HEK293 (cell line): ENCODE data around the gene ITFG2.
A peak's percentile ranks its signal among the peaks of the same experiment; 100 is the strongest.

Experiments
- BCL11B ChIP-seq: fragments of 450-650 bp; formaldehyde crosslinking; IDR thresholded peaks from 2 replicates; pipeline ENCODE4 v1.5.1; 2016; ENCODE audit warnings: low read depth, missing biosample characterization, missing genetic modification characterization
- IKZF3 ChIP-seq: fragments of 450-650 bp; IDR thresholded peaks from 2 replicates; pipeline ENCODE4 v1.5.0; 2018; ENCODE audit warnings: missing biosample characterization, mild to moderate bottlenecking, missing genetic modification characterization, moderate library complexity
- PBX3 ChIP-seq: sonication (generic); formaldehyde crosslinking; IDR thresholded peaks from 2 replicates; pipeline ENCODE4 v1.8.1; 2022; ENCODE audit warnings: mild to moderate bottlenecking, moderate library complexity, missing genetic modification reagents
- SP3 ChIP-seq: fragments of 450-650 bp; formaldehyde crosslinking; IDR thresholded peaks from 2 replicates; pipeline ENCODE4 v1.5.1; 2016; ENCODE audit warnings: missing biosample characterization, missing genetic modification characterization
- ZNF10 ChIP-seq: fragments of 450-650 bp; formaldehyde crosslinking; IDR thresholded peaks from 2 replicates; pipeline ENCODE4 v1.5.1; 2017; ENCODE audit warnings: missing biosample characterization, missing genetic modification characterization
- ZNF157 ChIP-seq: fragments of 450-650 bp; formaldehyde crosslinking; IDR thresholded peaks from 2 replicates; pipeline ENCODE4 v1.5.1; 2016; ENCODE audit warnings: missing biosample characterization, missing genetic modification characterization
- ZNF16 ChIP-seq: fragments of 450-650 bp; formaldehyde crosslinking; IDR thresholded peaks from 2 replicates; pipeline ENCODE4 v1.5.1; 2016; ENCODE audit warnings: low read depth, missing biosample characterization, missing genetic modification characterization
- ZNF175 ChIP-seq: fragments of 450-650 bp; formaldehyde crosslinking; IDR thresholded peaks from 2 replicates; pipeline ENCODE4 v1.5.1; 2016; ENCODE audit warnings: missing biosample characterization, missing genetic modification characterization
- ZNF202 ChIP-seq: fragments of 450-650 bp; formaldehyde crosslinking; IDR thresholded peaks from 2 replicates; pipeline ENCODE4 v1.5.1; 2016; ENCODE audit warnings: missing biosample characterization, missing genetic modification characterization, borderline replicate concordance
- ZNF248 ChIP-seq: fragments of 450-650 bp; formaldehyde crosslinking; IDR thresholded peaks from 2 replicates; pipeline ENCODE4 v1.5.1; 2017; ENCODE audit warnings: missing biosample characterization, missing genetic modification characterization
- ZNF302 ChIP-seq: fragments of 450-650 bp; formaldehyde crosslinking; IDR thresholded peaks from 2 replicates; pipeline ENCODE4 v1.5.1; 2016; ENCODE audit warnings: missing biosample characterization, missing genetic modification characterization, low read depth
- ZNF311 ChIP-seq: fragments of 450-650 bp; formaldehyde crosslinking; IDR thresholded peaks from 2 replicates; pipeline ENCODE4 v1.5.1; 2017; ENCODE audit warnings: missing biosample characterization, missing genetic modification characterization, borderline replicate concordance
- ZNF423 ChIP-seq: fragments of 450-650 bp; formaldehyde crosslinking; IDR thresholded peaks from 2 replicates; pipeline ENCODE4 v1.5.1; 2016; ENCODE audit warnings: missing biosample characterization, missing genetic modification characterization
- ZNF530 ChIP-seq: fragments of 450-650 bp; formaldehyde crosslinking; IDR thresholded peaks from 2 replicates; pipeline ENCODE4 v1.5.1; 2016; ENCODE audit warnings: low read depth, missing biosample characterization, missing genetic modification characterization
- ZNF558 ChIP-seq: fragments of 450-650 bp; formaldehyde crosslinking; IDR thresholded peaks from 2 replicates; pipeline ENCODE4 v1.5.1; 2016; ENCODE audit warnings: missing biosample characterization, missing genetic modification characterization
- ZNF623 ChIP-seq: fragments of 450-650 bp; formaldehyde crosslinking; IDR thresholded peaks from 2 replicates; pipeline ENCODE4 v1.5.1; 2016; ENCODE audit warnings: missing biosample characterization, missing genetic modification characterization
- ZNF624 ChIP-seq: fragments of 450-650 bp; formaldehyde crosslinking; IDR thresholded peaks from 2 replicates; pipeline ENCODE4 v1.5.1; 2017; ENCODE audit warnings: missing biosample characterization, missing genetic modification characterization
- ZNF639 ChIP-seq: fragments of 450-650 bp; formaldehyde crosslinking; IDR thresholded peaks from 2 replicates; pipeline ENCODE4 v1.5.1; 2016; ENCODE audit warnings: missing biosample characterization, missing genetic modification characterization
- ZNF654 ChIP-seq: fragments of 450-650 bp; formaldehyde crosslinking; IDR thresholded peaks from 2 replicates; pipeline ENCODE4 v1.5.1; 2016; ENCODE audit warnings: low read depth, missing biosample characterization, missing genetic modification characterization
- ZNF670 ChIP-seq: fragments of 450-650 bp; formaldehyde crosslinking; IDR thresholded peaks from 2 replicates; pipeline ENCODE4 v1.5.1; 2016; ENCODE audit warnings: missing biosample characterization, missing genetic modification characterization, low read depth
- ZNF677 ChIP-seq: fragments of 450-650 bp; IDR thresholded peaks from 2 replicates; pipeline ENCODE4 v1.5.0; 2018; ENCODE audit warnings: missing biosample characterization, mild to moderate bottlenecking, missing genetic modification characterization, moderate library complexity
- ZNF785 ChIP-seq: fragments of 450-650 bp; formaldehyde crosslinking; IDR thresholded peaks from 2 replicates; pipeline ENCODE4 v1.5.1; 2016; ENCODE audit warnings: missing biosample characterization, missing genetic modification characterization
- ZNF792 ChIP-seq: fragments of 450-650 bp; formaldehyde crosslinking; IDR thresholded peaks from 2 replicates; pipeline ENCODE4 v1.5.1; 2016; ENCODE audit warnings: missing biosample characterization, missing genetic modification characterization
- TF ChIP-seq, protein P1 (sequence below): fragments of 450-650 bp; formaldehyde crosslinking; IDR thresholded peaks from 2 replicates; pipeline ENCODE4 v1.5.1; 2016; ENCODE audit warnings: missing biosample characterization, missing genetic modification characterization
- TF ChIP-seq, protein P2 (sequence below): fragments of 450-650 bp; formaldehyde crosslinking; IDR thresholded peaks from 2 replicates; pipeline ENCODE4 v1.5.1; 2016; ENCODE audit warnings: missing biosample characterization, missing genetic modification characterization
- TF ChIP-seq, protein P3 (sequence below): fragments of 450-650 bp; formaldehyde crosslinking; IDR thresholded peaks from 2 replicates; pipeline ENCODE4 v1.5.1; 2017; ENCODE audit warnings: missing biosample characterization, missing genetic modification characterization
- TF ChIP-seq, protein P4 (sequence below): fragments of 450-650 bp; formaldehyde crosslinking; IDR thresholded peaks from 2 replicates; pipeline ENCODE4 v1.5.1; 2016; ENCODE audit warnings: missing biosample characterization, missing genetic modification characterization

Gene ITFG2

GRCh38 chr12:2794736-2795289, 17.7 kb upstream of the ITFG2 start, which contains the start of gene FKBP4 (continued):
- TF ChIP-seq, protein P1, sequence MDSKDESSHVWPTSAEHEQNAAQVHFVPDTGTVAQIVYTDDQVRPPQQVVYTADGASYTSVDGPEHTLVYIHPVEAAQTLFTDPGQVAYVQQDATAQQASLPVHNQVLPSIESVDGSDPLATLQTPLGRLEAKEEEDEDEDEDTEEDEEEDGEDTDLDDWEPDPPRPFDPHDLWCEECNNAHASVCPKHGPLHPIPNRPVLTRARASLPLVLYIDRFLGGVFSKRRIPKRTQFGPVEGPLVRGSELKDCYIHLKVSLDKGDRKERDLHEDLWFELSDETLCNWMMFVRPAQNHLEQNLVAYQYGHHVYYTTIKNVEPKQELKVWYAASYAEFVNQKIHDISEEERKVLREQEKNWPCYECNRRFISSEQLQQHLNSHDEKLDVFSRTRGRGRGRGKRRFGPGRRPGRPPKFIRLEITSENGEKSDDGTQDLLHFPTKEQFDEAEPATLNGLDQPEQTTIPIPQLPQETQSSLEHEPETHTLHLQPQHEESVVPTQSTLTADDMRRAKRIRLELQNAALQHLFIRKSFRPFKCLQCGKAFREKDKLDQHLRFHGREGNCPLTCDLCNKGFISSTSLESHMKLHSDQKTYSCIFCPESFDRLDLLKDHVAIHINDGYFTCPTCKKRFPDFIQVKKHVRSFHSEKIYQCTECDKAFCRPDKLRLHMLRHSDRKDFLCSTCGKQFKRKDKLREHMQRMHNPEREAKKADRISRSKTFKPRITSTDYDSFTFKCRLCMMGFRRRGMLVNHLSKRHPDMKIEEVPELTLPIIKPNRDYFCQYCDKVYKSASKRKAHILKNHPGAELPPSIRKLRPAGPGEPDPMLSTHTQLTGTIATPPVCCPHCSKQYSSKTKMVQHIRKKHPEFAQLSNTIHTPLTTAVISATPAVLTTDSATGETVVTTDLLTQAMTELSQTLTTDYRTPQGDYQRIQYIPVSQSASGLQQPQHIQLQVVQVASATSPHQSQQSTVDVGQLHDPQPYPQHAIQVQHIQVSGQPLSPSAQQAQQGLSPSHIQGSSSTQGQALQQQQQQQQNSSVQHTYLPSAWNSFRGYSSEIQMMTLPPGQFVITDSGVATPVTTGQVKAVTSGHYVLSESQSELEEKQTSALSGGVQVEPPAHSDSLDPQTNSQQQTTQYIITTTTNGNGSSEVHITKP (tag by site-specific recombination) = peak; percentile 81
- TF ChIP-seq ZNF558 (no peak), ZNF302 (no peak), ZNF530 (tag by site-specific recombination) (no peak), SP3 (tag by site-specific recombination) (peak; percentile 91), BCL11B (no peak), ZNF175 (tag by site-specific recombination) (no peak), PBX3 (CRISPR knock-in tag) (0 out of 2 replicates have a peak, but pooled peaks have one; percentile 26), ZNF639 (tag by site-specific recombination) (no peak), ZNF10 (tag by site-specific recombination) (no peak), ZNF624 (no peak), ZNF670 (tag by site-specific recombination) (no peak), ZNF623 (tag by site-specific recombination) (no peak), ZNF654 (no peak), ZNF16 (tag by site-specific recombination) (no peak), ZNF792 (tag by site-specific recombination) (no peak), IKZF3 (tag by site-specific recombination) (no peak), ZNF202 (tag by site-specific recombination) (no peak), ZNF677 (no peak), ZNF248 (no peak), ZNF157 (no peak), ZNF785 (no peak), ZNF423 (tag by site-specific recombination) (no peak), ZNF311 (no peak)
- TF ChIP-seq, protein P2, sequence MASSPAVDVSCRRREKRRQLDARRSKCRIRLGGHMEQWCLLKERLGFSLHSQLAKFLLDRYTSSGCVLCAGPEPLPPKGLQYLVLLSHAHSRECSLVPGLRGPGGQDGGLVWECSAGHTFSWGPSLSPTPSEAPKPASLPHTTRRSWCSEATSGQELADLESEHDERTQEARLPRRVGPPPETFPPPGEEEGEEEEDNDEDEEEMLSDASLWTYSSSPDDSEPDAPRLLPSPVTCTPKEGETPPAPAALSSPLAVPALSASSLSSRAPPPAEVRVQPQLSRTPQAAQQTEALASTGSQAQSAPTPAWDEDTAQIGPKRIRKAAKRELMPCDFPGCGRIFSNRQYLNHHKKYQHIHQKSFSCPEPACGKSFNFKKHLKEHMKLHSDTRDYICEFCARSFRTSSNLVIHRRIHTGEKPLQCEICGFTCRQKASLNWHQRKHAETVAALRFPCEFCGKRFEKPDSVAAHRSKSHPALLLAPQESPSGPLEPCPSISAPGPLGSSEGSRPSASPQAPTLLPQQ (tag by site-specific recombination) = peak; percentile 61
- TF ChIP-seq, protein P3, sequence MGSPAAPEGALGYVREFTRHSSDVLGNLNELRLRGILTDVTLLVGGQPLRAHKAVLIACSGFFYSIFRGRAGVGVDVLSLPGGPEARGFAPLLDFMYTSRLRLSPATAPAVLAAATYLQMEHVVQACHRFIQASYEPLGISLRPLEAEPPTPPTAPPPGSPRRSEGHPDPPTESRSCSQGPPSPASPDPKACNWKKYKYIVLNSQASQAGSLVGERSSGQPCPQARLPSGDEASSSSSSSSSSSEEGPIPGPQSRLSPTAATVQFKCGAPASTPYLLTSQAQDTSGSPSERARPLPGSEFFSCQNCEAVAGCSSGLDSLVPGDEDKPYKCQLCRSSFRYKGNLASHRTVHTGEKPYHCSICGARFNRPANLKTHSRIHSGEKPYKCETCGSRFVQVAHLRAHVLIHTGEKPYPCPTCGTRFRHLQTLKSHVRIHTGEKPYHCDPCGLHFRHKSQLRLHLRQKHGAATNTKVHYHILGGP (tag by site-specific recombination) = no peak
- TF ChIP-seq, protein P4, sequence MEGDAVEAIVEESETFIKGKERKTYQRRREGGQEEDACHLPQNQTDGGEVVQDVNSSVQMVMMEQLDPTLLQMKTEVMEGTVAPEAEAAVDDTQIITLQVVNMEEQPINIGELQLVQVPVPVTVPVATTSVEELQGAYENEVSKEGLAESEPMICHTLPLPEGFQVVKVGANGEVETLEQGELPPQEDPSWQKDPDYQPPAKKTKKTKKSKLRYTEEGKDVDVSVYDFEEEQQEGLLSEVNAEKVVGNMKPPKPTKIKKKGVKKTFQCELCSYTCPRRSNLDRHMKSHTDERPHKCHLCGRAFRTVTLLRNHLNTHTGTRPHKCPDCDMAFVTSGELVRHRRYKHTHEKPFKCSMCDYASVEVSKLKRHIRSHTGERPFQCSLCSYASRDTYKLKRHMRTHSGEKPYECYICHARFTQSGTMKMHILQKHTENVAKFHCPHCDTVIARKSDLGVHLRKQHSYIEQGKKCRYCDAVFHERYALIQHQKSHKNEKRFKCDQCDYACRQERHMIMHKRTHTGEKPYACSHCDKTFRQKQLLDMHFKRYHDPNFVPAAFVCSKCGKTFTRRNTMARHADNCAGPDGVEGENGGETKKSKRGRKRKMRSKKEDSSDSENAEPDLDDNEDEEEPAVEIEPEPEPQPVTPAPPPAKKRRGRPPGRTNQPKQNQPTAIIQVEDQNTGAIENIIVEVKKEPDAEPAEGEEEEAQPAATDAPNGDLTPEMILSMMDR (tag by site-specific recombination) = no peak
